ENCODE data around the gene COQ8A. TPM values are rescaled to one million over a fixed set of nuclear protein-coding genes. Genes with fewer than 3 reads are reported as not detected.
A peak's percentile ranks its signal among the peaks of the same experiment; 100 is the strongest.
"Not testable (repeated sequence)": the region's sequence is repeated elsewhere in the genome, so short reads cannot be mapped to it uniquely, and the experiment has no call there.

COQ8A gene
- polyA plus RNA-seq, 2 of the 4 experiments (the other 2 are of a cell fraction) = 10.8 to 12.4 TPM

DNA sequence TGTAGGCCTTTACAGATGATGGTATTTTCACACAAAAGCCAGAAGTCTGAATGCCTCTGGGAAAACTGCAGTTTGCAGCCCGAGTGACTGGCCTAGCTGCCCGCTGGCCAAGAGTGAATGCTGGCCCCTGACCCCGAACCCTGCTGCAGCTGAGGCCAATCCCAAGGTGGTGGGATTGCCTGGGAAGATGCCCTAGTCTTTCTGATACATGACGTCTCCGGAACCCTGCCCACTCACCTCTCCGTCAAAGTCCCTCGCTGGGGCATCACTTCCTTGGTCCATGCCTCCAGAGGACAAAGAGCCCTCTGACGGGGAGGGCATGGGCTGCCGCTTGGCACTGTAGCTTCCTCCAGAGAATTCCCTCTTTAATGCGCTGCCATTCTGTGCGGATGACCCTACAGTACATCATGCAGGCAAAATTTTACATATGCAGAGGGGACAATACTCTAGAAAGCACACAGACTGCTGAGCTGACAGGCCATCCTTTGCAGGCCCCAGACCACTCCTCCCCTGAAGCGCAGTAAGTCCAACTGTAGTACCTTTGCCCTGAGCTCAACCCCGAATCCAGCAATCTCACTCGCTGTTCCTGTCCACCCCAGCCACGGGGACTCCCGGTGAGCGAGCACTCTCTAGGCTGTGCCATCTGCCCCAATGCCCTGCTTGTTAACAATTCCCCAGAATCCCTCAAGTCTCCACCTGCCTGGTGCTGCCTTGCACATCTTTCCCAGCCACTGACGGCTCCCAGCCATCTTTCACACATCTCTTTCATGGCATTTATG lies 54.7 kb downstream of the COQ8A start:
- no peak overlapping the region for H3K4me2 ChIP-seq
- TF ChIP-seq PHF8 (IDR thresholded peaks at IDR 0.05; ENCODE audit: borderline replicate concordance, low read depth) = no peak
- no peak for TF ChIP-seq MAZ (IDR thresholded peaks at IDR 0.05; ENCODE audit: borderline replicate concordance, low read depth, low read length)
- ATAC-seq (peak; percentile 20 to 59; a peak in 5 of 6 replicates), DNase-seq (ENCODE audit: low read depth in 1 of 2, low spot score in 1 of 2) (no peak), FAIRE-seq (no peak)
- 94% methylated on average over 18 of the region's 18 CpGs for WGBS (ENCODE audit: missing lambda C conversion rate)
- POLR2A ChIA-PET = no interaction called here
- no peak overlapping the region for H3K4me3 ChIP-seq
- no peaks in the 10 kb centered on the region for H3K9me3 ChIP-seq
- CTCF ChIA-PET = interaction anchor here (1.1 kb wide), 1 partner anchor 11 kb away, joined by 3 read pairs; no protein-coding TSS in a partner anchor
- H3K4me1 ChIP-seq = no peaks in the 10 kb centered on the region
- no peak overlapping the region for H3K27ac ChIP-seq

- no peaks in the 10 kb centered on the region for H3K4me1 ChIP-seq
- FAIRE-seq (no peak), ATAC-seq (no peak), DNase-seq (ENCODE audit: low read depth in 1 of 2, low spot score in 1 of 2) (no peak)
- no peak overlapping the region for H3K4me3 ChIP-seq
- ChIA-PET CTCF (no interaction called here), POLR2A (no interaction called here)
- H3K4me2 ChIP-seq = no peak overlapping the region
- WGBS (ENCODE audit: missing lambda C conversion rate) = 88% methylated on average over 13 of the region's 13 CpGs
- H3K9me3 ChIP-seq = no peaks in the 10 kb centered on the region
- TF ChIP-seq SREBF2 (IDR thresholded peaks at IDR 0.05) (no peak), BHLHE40 (IDR thresholded peaks at IDR 0.05; ENCODE audit: low read depth, low read length) (no peak), HOXA7 (CRISPR knock-in tag; IDR thresholded peaks at IDR 0.05) (no peak), CHD4 (IDR thresholded peaks at IDR 0.05; ENCODE audit: borderline replicate concordance) (no peak), HDAC2 (IDR thresholded peaks at IDR 0.05) (no peak), FOSB (CRISPR knock-in tag; IDR thresholded peaks at IDR 0.05) (no peak), EHMT2 (IDR thresholded peaks at IDR 0.05; ENCODE audit: low read depth) (no peak), HEYL (CRISPR knock-in tag; IDR thresholded peaks at IDR 0.05) (no peak), FOSL2 (IDR thresholded peaks at IDR 0.05) (no peak), FOSL2 (CRISPR knock-in tag; IDR thresholded peaks at IDR 0.05) (no peak)
- H3K27ac ChIP-seq = no peak overlapping the region
Measured at GRCh38 chr1:226995365-226996332, 55.6 kb downstream of the COQ8A start.

DNA sequence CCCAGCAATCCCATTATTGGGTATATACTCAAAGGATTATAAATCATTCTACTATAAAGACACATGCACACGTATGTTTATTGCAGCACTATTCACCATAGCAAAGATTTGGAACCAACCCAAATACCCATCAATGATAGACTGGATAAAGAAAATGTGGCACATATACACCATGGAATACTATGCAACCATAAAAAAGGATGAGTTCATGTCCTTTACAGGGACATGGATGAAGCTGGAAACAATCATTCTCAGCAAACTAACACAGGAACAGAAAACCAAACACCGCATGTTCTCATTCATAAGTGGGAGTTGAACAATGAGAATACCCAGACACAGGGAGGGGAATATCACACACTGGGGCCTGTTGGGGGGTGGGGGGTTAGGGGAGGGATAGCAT lies 59.5 kb downstream of the COQ8A start:
- ATAC-seq; POLR2A ChIA-PET; H3K9me3 ChIP-seq; H3K4me3 ChIP-seq; H3K27ac ChIP-seq; DNase-seq (ENCODE audit: low read depth in 1 of 2, low spot score in 1 of 2); FAIRE-seq; CTCF ChIA-PET; H3K4me2 ChIP-seq; H3K4me1 ChIP-seq: not testable (repeated sequence)
- 93% methylated on average over 2 of the region's 2 CpGs for WGBS (ENCODE audit: missing lambda C conversion rate)

DNA sequence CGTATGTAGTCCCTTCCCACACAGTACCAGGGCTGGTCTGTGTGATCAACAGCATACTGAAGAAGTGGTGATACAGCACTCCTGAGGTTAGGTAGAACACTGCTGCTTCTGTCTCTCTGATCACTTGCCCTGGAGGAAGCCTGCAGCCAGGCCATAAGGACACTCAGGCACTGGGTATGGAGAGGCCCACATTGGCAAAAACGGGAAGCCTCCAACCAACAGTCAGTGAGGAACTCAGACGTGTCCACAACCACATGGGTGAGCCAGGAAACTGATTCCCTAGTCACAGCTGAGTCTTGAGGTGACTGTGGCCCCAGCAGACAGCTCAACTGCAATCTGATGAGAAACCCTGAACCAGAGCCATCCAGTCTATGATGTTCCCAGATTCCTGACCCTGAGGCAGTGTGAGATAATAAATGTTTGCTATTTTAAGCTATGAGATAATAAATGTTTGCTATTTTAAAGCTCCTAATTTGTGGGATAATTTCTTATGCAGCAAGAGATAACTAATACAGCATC lies 62.5 kb downstream of the COQ8A start:
- no peak for FAIRE-seq
- ChIA-PET CTCF (interaction anchor here (0.7 to 1.7 kb wide), 2 partner anchors 9 to 1511 kb away, joined by 3 read pairs; no protein-coding TSS in a partner anchor), POLR2A (no interaction called here)
- no peak overlapping the region for H3K4me3 ChIP-seq
- DNase-seq (ENCODE audit: low read depth in 1 of 2, low spot score in 1 of 2) = no peak
- ATAC-seq = peak; percentile 27 to 59; a peak in 4 of 6 replicates
- WGBS (ENCODE audit: missing lambda C conversion rate) = 90% methylated on average over 3 of the region's 3 CpGs
- no peak for TF ChIP-seq KDM5A (IDR thresholded peaks at IDR 0.05)
- H3K9me3 ChIP-seq = no peaks in the 10 kb centered on the region
- H3K4me2 ChIP-seq = no peak overlapping the region
- H3K27ac ChIP-seq = no peak overlapping the region
- H3K4me1 ChIP-seq = no peaks in the 10 kb centered on the region

GRCh38 chr1:227003165-227003564 lies 63.1 kb downstream of the COQ8A start:
- Histone ChIP-seq H3K4me2 (no peak overlapping the region), H3K4me3 (no peak overlapping the region), H3K4me1 (no peaks in the 10 kb centered on the region), H3K9me3 (no peaks in the 10 kb centered on the region), H3K27ac (no peak overlapping the region)
- no peak for DNase-seq (ENCODE audit: low read depth in 1 of 2, low spot score in 1 of 2)
- FAIRE-seq = no peak
- 96% methylated on average over 8 of the region's 8 CpGs for WGBS (ENCODE audit: missing lambda C conversion rate)
- no peak for ATAC-seq
- ChIA-PET POLR2A (no interaction called here), CTCF (interaction anchor here (0.7 to 1.7 kb wide), 2 partner anchors 10 to 1511 kb away, joined by 3 read pairs; no protein-coding TSS in a partner anchor)
- TF ChIP-seq SMC3 (IDR thresholded peaks at IDR 0.05) (no peak), FOXS1 (CRISPR knock-in tag; IDR thresholded peaks at IDR 0.05) (no peak), TP53 (CRISPR knock-in tag; IDR thresholded peaks at IDR 0.05) (no peak), GATA3 (IDR thresholded peaks at IDR 0.05; ENCODE audit: borderline replicate concordance) (no peak)

Data from A549 (cell line).